NCI-H2196 (cell line): ENCODE data around the gene C11orf86.
"Not testable (repeated sequence)": the region's sequence is repeated elsewhere in the genome, so short reads cannot be mapped to it uniquely, and the experiment has no call there.

Experiments used
- DNase-seq: peaks from one replicate; lab custom pipeline; 2025; ENCODE audit not compliant: unreplicated experiment; lab: John Stamatoyannopoulos, UW

C11orf86 gene

GRCh38 chr11:66987924-66988637 lies 13.0 kb downstream of the C11orf86 start:
- no peak for DNase-seq

GRCh38 chr11:66988741-66989140 lies 13.6 kb downstream of the C11orf86 start:
- not testable (repeated sequence) for DNase-seq

GRCh38 chr11:66989360-66989759 lies 14.3 kb downstream of the C11orf86 start:
- DNase-seq = not testable (repeated sequence)

GRCh38 chr11:66992041-66992440 lies 16.9 kb downstream of the C11orf86 start:
- DNase-seq = no peak

- DNase-seq = no peak
Measured at GRCh38 chr11:66996609-66997273, 21.6 kb downstream of the C11orf86 start.

GRCh38 chr11:66999555-66999954 lies 24.5 kb downstream of the C11orf86 start:
- DNase-seq = no peak

- DNase-seq = no peak
Measured at GRCh38 chr11:67001332-67001731, 26.2 kb downstream of the C11orf86 start.

GRCh38 chr11:67002297-67002913 lies 27.3 kb downstream of the C11orf86 start:
- no peak for DNase-seq

- DNase-seq = no peak
Measured at GRCh38 chr11:67002921-67003411, 27.9 kb downstream of the C11orf86 start.

- DNase-seq = not testable (repeated sequence)
Measured at GRCh38 chr11:67005200-67005599, 30.1 kb downstream of the C11orf86 start.

GRCh38 chr11:67006029-67006884 lies 31.2 kb downstream of the C11orf86 start:
- no peak for DNase-seq

- DNase-seq = no peak
Measured at GRCh38 chr11:67007126-67007525, 32.0 kb downstream of the C11orf86 start.

GRCh38 chr11:67010296-67010905 lies 35.3 kb downstream of the C11orf86 start:
- no peak for DNase-seq

- DNase-seq = no peak
Measured at GRCh38 chr11:67013511-67014045, 38.5 kb downstream of the C11orf86 start.

- DNase-seq = no peak
Measured at GRCh38 chr11:67014343-67014742, 39.2 kb downstream of the C11orf86 start.

- no peak for DNase-seq
Measured at GRCh38 chr11:67015048-67015447, 39.9 kb downstream of the C11orf86 start.

GRCh38 chr11:67016550-67016949 lies 41.4 kb downstream of the C11orf86 start:
- DNase-seq = no peak

GRCh38 chr11:67020949-67021348 lies 45.8 kb downstream of the C11orf86 start:
- no peak for DNase-seq

- DNase-seq = no peak
Measured at GRCh38 chr11:67022341-67022933, 47.3 kb downstream of the C11orf86 start.
